Measurements from ENCODE around the gene CAPN2. TPM values are rescaled to one million over a fixed set of nuclear protein-coding genes. Genes with fewer than 3 reads are reported as not detected.

Gene CAPN2
- polyA plus RNA-seq, 6 donors from 2014 or later: 21.2 to 35.1 (median 26.2) TPM

- Mint-ChIP-seq H3K9me3 (no peaks in the 10 kb centered on the region), H3K27me3 (no peaks in the 10 kb centered on the region), H3K4me1 (peaks cover 29 to 39% (median 36%) of the 10 kb centered on the region in 3 donors), H3K27ac (peak overlapping the region in 2 of 6 donors; percentile 32 to 42), H3K4me3 (no peak overlapping the region), H3K36me3 (peaks cover 10 to 19% of the 10 kb centered on the region in 2 donors)
- DNase-seq: no peak
- ATAC-seq (ENCODE audit: low read depth in 2 of 2): no peak
Measured at GRCh38 chr1:223819730-223820514, 107.6 kb downstream of the CAPN2 start.

GRCh38 chr1:223820515-223820858 is 108.1 kb downstream of the CAPN2 start:
- ATAC-seq (ENCODE audit: low read depth in 2 of 2) (no peak), DNase-seq (no peak)
- peaks cover 10 to 19% of the 10 kb centered on the region in 2 donors for H3K36me3 Mint-ChIP-seq
- H3K9me3 Mint-ChIP-seq: no peaks in the 10 kb centered on the region
- H3K4me1 Mint-ChIP-seq: peaks cover 34 to 41% (median 37%) of the 10 kb centered on the region in 3 donors
- H3K27ac Mint-ChIP-seq: peak overlapping the region in 3 of 6 donors; percentile 8 to 63 (median 42)
- no peak overlapping the region for H3K4me3 Mint-ChIP-seq
- H3K27me3 Mint-ChIP-seq: no peaks in the 10 kb centered on the region

GRCh38 chr1:223820971-223821370 is 108.6 kb downstream of the CAPN2 start:
- no peak for ATAC-seq (ENCODE audit: low read depth in 2 of 2)
- Mint-ChIP-seq H3K36me3 (peaks cover 10 to 16% of the 10 kb centered on the region in 2 donors), H3K27ac (peak overlapping the region in 3 of 6 donors; percentile 27 to 67 (median 63)), H3K4me3 (peak overlapping the region in 1 of 8 donors; percentile 7), H3K27me3 (no peaks in the 10 kb centered on the region), H3K9me3 (no peaks in the 10 kb centered on the region), H3K4me1 (peaks cover 36 to 45% (median 42%) of the 10 kb centered on the region in 3 donors)
- DNase-seq: no peak

GRCh38 chr1:223824287-223824686 is 111.9 kb downstream of the CAPN2 start:
- no peak overlapping the region for H3K4me3 Mint-ChIP-seq
- H3K9me3 Mint-ChIP-seq: no peaks in the 10 kb centered on the region
- ATAC-seq (ENCODE audit: low read depth in 2 of 2) (no peak), DNase-seq (no peak)
- no peak overlapping the region for H3K27ac Mint-ChIP-seq
- peaks cover 50 to 61% (median 59%) of the 10 kb centered on the region in 3 donors for H3K4me1 Mint-ChIP-seq
- H3K27me3 Mint-ChIP-seq: no peaks in the 10 kb centered on the region
- peaks cover 8 to 15% of the 10 kb centered on the region in 2 donors for H3K36me3 Mint-ChIP-seq

- ATAC-seq (ENCODE audit: low read depth in 2 of 2): no peak
- H3K4me1 Mint-ChIP-seq: peaks cover 53 to 64% (median 61%) of the 10 kb centered on the region in 3 donors
- H3K27ac Mint-ChIP-seq: peak overlapping the region in 1 of 6 donors; percentile 4
- H3K27me3 Mint-ChIP-seq: no peaks in the 10 kb centered on the region
- no peaks in the 10 kb centered on the region for H3K9me3 Mint-ChIP-seq
- peaks cover 4 to 15% of the 10 kb centered on the region in 2 donors for H3K36me3 Mint-ChIP-seq
- DNase-seq: no peak
- peak overlapping the region in 2 of 8 donors; percentile 9 to 13 for H3K4me3 Mint-ChIP-seq
Measured at GRCh38 chr1:223824712-223825111, 112.4 kb downstream of the CAPN2 start.

Other genes with a start within 250 kb of the CAPN2 start
- not detected for gene CAPN8, start 46.8 kb upstream of the CAPN2 start, polyA plus RNA-seq (ENCODE audit: low read depth in 6 of 6)
- gene TP53BP2, start 133.4 kb downstream of the CAPN2 start, polyA plus RNA-seq (ENCODE audit: low read depth in 6 of 6): 10 to 100 TPM in 4 of 6 donors, 1 to 10 TPM in 2; 2.8 to 15.5 (median 12.9) TPM